Measurements from ENCODE around the gene TXNDC11.

Gene TXNDC11

DNA sequence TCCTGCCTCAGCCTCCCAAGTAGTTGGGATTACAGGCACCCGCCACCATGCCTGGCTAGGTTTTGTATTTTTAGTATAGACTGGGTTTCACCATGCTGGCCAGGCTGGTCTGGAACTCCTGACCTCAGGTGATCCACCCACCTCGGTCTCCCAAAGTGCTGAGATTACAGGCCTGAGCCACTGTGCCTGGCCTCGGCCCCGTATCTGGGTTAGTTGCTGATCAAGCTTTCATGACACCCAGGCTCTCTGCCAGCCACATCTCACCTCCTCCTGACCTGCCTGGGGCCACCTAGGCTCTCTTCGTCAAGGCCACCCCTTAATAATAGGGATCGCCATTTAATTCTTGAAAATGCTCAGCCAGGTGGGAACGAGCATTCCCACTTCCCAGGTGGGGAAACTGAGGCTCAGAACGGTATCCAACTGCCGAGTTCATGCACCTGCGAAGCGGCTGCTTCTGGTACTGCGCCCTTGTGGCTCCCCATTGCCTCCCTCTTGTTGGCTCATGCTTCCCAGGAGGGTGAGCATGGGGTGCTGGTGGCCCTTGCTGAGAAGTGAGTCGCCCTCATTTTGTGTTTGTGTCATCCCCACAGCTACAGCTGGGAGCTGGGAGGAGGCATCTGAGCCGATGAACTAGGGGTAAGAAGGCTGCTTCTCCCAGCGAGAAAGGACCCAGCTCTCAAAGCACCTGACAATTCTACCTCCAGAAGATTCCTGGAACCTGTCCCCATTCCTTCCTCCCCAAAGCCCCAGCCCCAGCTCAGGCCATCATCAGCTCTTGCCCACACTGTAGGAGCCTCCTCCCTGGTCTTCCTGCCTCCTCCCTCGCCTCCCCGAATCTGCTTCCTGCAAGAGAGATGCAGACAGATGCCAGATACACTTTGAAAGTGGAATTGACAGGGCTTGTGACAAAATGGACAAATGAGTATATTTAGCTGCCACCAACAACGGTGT lies 91.7 kb downstream of the TXNDC11 start:
- DNase-seq: no peak

- DNase-seq: no peak
These were observed 93.4 kb downstream of the TXNDC11 start for GRCh38 chr16:11649276-11649675.

DNA sequence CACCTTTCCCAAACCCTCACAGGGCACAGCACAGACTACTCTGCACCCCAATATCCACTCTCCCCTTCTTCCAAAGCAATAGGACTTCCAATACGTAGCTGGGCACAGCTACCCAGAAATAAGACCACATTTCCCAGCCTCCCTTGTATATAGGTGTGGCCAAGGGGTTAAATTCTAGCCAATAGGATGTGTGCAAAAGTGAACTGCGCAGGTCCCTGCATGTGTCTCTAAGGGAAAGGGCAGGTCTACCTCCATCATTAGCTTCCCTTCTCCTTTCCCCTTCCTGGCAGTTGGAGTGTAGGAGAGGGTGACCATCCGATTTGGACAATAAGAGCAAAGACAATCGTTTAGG lies 99.9 kb downstream of the TXNDC11 start:
- no peak for DNase-seq

DNA sequence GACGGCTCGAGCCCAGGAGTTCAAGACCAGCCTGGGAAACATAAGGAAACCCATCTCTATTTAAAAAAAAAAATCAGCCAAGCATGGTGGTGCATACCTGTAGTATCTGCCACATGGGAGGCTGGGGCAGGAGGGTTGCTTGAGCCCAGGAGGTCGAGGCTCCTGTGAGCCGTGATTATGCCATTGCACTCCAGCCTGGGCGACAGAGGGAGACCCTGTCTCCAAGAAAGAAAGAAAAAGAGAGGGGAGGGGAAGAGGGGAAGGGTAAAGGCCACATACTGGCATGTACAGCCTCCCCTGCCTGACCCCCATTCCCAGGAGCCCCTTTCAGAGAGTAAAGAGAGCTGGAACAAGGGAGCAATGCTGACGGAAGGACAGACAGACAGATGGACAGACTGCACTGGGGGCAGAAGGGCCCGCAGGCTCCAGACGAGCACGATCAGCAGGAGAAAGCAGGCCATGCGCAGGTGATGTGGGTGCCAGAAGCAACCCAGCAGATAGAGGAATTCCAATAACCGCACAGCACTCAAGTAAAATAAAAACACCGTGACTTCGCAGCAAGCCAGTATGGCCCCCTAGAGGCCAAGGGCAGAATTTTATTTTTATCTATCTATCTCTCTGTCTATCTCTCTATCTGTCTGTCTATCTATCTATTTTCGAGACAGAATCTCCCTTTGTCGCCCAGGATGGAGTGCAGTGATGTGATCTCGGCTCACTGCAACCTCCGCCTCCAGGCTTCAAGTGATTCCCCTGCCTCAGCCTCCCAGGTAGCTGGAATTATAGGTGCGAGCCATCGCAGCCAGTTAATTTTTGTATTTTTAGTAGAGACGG lies 101.5 kb downstream of the TXNDC11 start:
- DNase-seq: peak; percentile 5

GRCh38 chr16:11639925-11640899 lies 102.4 kb downstream of the TXNDC11 start:
- no peak for DNase-seq

- no peak for DNase-seq
These were observed 103.6 kb downstream of the TXNDC11 start for GRCh38 chr16:11639008-11639562.

DNA sequence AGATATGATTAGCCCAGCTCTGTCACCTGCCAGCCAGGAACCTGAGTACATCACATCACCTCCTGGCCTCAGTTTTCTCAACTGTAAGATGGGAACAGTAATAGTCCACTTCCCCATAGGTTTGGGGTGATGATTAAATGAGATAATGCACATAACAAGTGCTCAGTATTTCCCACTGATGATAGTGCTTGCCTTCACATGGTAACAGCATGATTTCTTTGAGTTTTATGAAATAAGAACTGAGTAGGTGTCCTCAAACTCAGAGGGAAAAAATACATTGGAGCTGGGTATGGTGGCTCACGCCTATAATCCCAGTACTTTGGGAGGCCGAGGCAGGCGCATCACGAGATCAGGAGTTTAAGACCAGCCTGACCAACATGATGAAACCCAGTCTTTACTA lies 104.5 kb downstream of the TXNDC11 start:
- no peak for DNase-seq

DNA sequence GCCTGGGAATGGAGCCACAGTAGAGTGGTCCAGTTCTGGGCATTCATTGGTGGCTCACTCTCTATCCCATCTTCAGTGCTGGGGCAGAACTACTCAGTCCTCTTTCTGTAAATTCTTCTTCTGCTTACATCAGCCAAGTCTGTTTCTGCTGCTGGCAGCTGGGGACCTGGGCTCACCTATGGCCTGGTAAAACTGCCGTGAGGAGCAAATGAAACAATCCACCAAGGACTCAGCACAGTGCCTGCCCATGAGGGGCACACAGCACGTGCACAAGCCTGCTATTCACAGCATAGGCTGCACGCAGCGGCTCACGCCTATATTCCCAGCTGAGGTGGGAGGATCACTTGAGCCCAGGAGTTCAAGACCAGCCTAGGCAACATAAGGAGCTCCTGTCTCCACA lies 105.3 kb downstream of the TXNDC11 start:
- no peak for DNase-seq

GRCh38 chr16:11636172-11636721 lies 106.4 kb downstream of the TXNDC11 start:
- DNase-seq: no peak

DNA sequence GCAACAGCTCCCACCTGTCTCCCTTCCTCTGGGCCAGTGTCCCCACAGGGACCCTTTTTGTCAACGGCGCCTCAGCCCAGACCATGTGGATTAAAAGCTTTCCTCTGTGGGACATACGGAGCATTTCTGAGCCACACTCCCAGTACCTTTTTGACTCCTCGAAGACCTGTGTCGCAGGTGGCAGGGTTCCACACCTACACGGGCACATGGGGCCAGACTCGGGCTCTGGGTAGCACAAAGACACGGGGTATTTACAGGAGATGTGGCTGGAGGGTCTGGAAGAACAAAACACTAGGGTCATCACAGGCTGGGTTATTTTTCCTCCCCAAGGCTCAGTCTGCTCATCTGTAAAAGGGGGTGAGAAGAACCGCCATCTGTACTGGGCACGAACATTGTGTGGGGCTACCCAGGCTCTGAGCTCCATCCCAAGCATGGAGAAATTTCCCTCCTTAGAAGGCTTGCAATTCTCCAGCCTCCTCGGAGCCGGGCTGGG lies 106.9 kb downstream of the TXNDC11 start:
- no peak for DNase-seq

GRCh38 chr16:11635113-11635652 lies 107.5 kb downstream of the TXNDC11 start:
- DNase-seq: no peak

DNA sequence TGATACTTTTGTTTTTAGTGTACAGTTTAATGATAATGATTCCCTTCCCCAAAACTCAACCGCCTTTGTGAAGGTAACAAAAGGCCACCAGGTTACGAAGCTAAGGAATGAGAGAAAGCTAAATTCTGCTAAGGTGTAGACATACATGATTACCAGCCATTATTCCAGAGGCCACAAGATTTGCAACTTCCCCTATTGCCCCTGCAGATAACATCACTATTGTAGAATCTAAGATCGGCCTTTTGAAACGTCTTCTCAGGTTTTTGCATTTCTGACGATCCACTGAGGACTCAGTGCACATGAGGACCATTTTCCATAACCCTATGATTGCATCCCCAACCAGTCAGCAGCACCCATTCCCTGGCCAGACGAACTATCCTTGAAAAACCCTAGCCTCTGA lies 108.3 kb downstream of the TXNDC11 start:
- no peak for DNase-seq

DNA sequence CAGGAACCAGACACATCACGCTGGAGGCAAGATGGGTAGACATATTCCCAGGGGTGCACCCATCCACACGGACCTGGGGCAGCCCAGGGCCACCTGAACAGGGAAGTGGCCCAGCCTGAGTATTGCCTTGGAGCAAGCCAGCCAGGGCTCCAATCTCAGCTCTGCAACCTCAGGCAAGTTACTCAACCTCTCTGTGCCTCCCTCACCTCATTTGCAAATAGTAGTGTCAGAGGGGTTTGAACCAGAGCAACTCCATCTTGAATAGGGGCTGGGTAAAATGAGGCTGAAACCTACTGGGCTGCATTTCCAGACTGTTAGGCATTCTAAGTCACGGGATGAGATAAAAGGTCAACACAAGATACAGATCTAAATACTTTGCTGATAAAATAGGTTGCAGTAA lies 109.5 kb downstream of the TXNDC11 start:
- DNase-seq: no peak

DNA sequence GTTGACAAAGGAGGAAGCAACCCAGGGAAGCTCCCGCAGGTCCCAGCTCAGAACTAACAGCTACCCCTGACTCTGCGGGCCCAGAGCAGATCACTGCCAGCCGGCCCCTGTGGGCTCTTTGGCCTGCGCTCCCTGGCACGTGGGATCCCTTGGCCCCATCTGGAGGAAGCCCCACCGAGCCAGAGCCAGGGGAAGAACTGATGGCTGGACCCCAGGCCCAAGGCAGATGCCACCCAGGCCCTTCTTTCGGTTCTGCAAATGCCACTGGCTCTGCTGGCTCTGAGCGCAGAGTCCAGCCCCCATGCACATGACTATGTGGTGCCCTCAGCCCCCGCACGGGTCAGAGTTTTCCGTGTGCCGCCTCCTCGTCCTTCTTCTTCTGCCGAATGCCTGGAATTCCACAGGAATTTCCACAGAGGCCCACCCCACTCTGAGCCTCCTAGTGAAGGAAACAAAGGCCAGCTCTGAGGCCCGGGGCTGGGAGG lies 110.2 kb downstream of the TXNDC11 start:
- DNase-seq: no peak

DNA sequence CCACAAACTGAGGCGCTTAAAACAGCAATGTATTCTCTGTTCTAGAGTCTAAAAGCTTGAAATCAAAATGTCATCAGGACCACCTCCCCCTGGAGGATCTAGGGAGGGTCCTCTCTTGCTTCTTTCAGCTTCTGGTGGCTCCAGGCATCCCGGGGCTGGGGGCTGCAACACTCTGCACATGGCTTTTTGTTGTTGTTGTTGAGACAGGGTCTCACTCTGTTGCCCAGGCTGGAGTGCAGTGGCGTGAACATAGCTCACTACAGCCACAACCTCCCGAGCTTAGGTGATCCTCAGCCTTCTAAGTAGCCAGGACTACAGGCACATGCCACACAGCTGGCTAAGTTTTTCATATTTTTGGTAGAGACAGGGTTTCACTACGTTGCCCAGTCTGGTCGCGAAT lies 111.4 kb downstream of the TXNDC11 start:
- DNase-seq: no peak

DNA sequence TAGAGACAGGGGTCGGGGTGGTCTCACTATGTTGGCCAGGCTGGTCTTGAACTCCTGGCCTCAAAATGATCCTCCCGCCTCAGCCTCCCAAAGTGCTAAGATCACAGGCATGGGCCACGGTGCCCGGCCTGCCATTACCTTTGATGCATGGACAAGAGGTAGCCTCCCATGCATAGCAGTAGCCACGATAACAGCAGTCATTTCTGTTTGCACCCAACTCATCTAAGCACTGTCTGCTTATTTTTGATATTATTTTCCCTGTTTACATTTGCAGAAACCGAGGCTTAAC lies 111.9 kb downstream of the TXNDC11 start:
- DNase-seq: no peak

- no peak for DNase-seq
These were observed 112.5 kb downstream of the TXNDC11 start for GRCh38 chr16:11630046-11630767.

All from effector CD8-positive, alpha-beta T cell (primary cell).